HepG2 (cell line): ENCODE measurements around the gene CD300A. TPM values are rescaled to one million over a fixed set of nuclear protein-coding genes. Genes with fewer than 3 reads are reported as not detected.
A peak's percentile ranks its signal among the peaks of the same experiment; 100 is the strongest.

Source experiments
- CBFB ChIP-seq: sonication (generic); formaldehyde crosslinking; IDR thresholded peaks from 2 replicates; pipeline ENCODE4 v1.4.0; 2020; ENCODE audit warnings: missing genetic modification reagents
- EZH2 ChIP-seq: conservative IDR thresholded peaks from 2 replicates; pipeline ENCODE4 v1.6.1; 2012; ENCODE audit warnings: mild to moderate bottlenecking, low read depth, low read length, moderate library complexity
- HES4 ChIP-seq: sonication (generic); formaldehyde crosslinking; IDR thresholded peaks from 2 replicates; pipeline ENCODE4 v1.9.0; 2021; ENCODE audit warnings: mild to moderate bottlenecking, missing genetic modification reagents, borderline replicate concordance
- NKX3-1 ChIP-seq: sonication (generic); formaldehyde crosslinking; IDR thresholded peaks from 2 replicates; pipeline ENCODE4 v1.5.0; 2020; ENCODE audit warnings: missing genetic modification reagents
- SOX6 ChIP-seq, 2 experiments: fragments of 450-650 bp in 1 of 2; sonication (generic) in 1 of 2; formaldehyde crosslinking in 1 of 2; IDR thresholded peaks; 2 replicates each; pipeline versions ENCODE4 v1.4.0 to v1.6.1; 2017 to 2020; ENCODE audit warnings: antibody characterized with exemption in 1 of 2, mild to moderate bottlenecking in 1 of 2, missing genetic modification reagents in 1 of 2
- SP140L ChIP-seq: sonication (generic); formaldehyde crosslinking; IDR thresholded peaks from 2 replicates; pipeline ENCODE4 v1.4.0; 2020; ENCODE audit warnings: missing genetic modification reagents, borderline replicate concordance
- SSRP1 ChIP-seq: IDR thresholded peaks from 2 replicates; pipeline ENCODE4 v1.6.1; 2016; ENCODE audit warnings: control low read depth
- U2AF1 ChIP-seq: fragments of 200-400 bp; formaldehyde crosslinking; optimal IDR thresholded peaks from 2 replicates; pipeline ENCODE3; 2017; ENCODE audit warnings: mild to moderate bottlenecking, low read depth, low read length
- ZNF563 ChIP-seq: sonication (generic); formaldehyde crosslinking; IDR thresholded peaks from 2 replicates; pipeline ENCODE4 v1.8.0; 2022; ENCODE audit warnings: mild to moderate bottlenecking, moderate library complexity, missing genetic modification reagents
- polyA plus RNA-seq, 8 experiments: library from polyadenylated mRNA; depleted of rRNA in 3 of 8; stranded (reverse) in 7 of 8; unstranded in 1 of 8; fragments of >200 nt; fragmentation: Illumina TruSeq in 4 of 8; extraction: Trizol in 4 of 8; gene quantifications; 2 replicates each; pipeline versions ENCODE4 v1.2.1 to v1.2.3, GENCODE V29; 2011 to 2016; ENCODE audit warnings: low read depth in 4 of 8, missing spikeins in 1 of 8, mixed read lengths in 1 of 8; ENCODE audit not compliant: insufficient read depth in 1 of 8
- total RNA-seq, 5 experiments: library from RNA; depleted of rRNA; stranded (reverse); fragments of >200 nt; fragmentation: Illumina TruSeq; extraction: Trizol; gene quantifications; 2 replicates each; pipeline ENCODE4 v1.2.3, GENCODE V29; 2016; ENCODE audit warnings: low read depth in 1 of 5
- TF ChIP-seq, protein P1 (sequence below): sonication (generic); formaldehyde crosslinking; IDR thresholded peaks from 2 replicates; pipeline ENCODE4 v1.4.0; 2020; ENCODE audit warnings: mild to moderate bottlenecking, missing genetic modification reagents
- TF ChIP-seq, protein P2 (sequence below): sonication (generic); formaldehyde crosslinking; IDR thresholded peaks from 2 replicates; pipeline ENCODE4 v1.4.0; 2020; ENCODE audit warnings: missing genetic modification reagents, borderline replicate concordance
- TF ChIP-seq, protein P3 (sequence below): sonication (generic); formaldehyde crosslinking; IDR thresholded peaks from 2 replicates; pipeline ENCODE4 v1.5.1; 2020; ENCODE audit warnings: missing genetic modification reagents, mild to moderate bottlenecking, borderline replicate concordance
- TF ChIP-seq, protein P4 (sequence below): sonication (generic); formaldehyde crosslinking; IDR thresholded peaks from 2 replicates; pipeline ENCODE4 v1.4.0; 2020; ENCODE audit warnings: missing genetic modification reagents

The CD300A gene
- total and polyA plus RNA-seq, 2 of the 13 experiments (the other 11 are each of a cell fraction or from before 2014, with no cell fraction given): not detected

DNA sequence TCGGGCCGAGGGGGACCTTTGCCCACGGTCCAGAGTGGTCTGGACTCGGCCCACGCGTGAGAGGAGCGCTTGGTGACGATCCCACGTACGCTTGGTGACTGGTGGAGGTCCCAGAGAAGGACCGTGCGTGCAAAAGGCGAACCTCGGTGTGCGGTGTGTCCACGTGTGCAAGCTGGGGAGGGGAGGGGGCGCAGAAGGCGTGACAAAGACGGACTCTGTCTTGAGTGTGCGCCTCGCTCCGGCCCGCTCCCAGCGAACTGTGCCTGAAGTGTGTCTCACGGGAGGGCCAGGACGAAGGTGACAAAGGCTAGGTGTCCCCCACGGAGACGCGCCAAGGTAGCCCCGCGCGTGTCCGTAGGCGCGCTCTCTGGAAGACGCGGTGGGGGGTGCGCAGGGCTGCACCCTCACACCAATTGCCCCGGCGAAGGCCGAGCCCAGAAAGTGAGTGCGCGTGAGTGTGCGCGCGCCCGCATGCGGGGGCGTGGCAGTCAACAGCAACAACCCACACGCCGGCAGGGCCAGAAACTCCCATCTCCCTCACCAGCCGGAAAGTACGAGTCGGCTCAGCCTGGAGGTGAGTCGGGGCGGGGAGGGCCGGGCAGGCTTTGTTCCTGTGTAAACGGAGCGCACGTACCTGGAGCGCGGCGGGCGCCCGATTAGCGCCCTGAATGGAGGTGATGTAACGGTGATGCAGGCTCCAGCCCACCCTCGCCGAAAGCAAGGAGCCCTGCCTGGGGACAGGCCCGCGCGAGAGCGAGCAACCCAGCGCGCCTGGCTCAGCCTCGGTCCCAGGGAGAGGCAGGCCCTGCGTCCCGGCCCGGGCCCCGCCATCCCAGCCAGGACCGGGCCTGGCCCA lies 34.6 kb upstream of the CD300A start, which contains the start of gene GPRC5C (continued):
- TF ChIP-seq, protein P1, sequence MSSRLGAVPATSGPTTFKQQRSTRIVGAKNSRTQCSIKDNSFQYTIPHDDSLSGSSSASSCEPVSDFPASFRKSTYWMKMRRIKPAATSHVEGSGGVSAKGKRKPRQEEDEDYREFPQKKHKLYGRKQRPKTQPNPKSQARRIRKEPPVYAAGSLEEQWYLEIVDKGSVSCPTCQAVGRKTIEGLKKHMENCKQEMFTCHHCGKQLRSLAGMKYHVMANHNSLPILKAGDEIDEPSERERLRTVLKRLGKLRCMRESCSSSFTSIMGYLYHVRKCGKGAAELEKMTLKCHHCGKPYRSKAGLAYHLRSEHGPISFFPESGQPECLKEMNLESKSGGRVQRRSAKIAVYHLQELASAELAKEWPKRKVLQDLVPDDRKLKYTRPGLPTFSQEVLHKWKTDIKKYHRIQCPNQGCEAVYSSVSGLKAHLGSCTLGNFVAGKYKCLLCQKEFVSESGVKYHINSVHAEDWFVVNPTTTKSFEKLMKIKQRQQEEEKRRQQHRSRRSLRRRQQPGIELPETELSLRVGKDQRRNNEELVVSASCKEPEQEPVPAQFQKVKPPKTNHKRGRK (CRISPR knock-in tag): 0 out of 2 replicates have a peak, but pooled peaks have one; percentile 28
- TF ChIP-seq U2AF1: no peak
- TF ChIP-seq, protein P2, sequence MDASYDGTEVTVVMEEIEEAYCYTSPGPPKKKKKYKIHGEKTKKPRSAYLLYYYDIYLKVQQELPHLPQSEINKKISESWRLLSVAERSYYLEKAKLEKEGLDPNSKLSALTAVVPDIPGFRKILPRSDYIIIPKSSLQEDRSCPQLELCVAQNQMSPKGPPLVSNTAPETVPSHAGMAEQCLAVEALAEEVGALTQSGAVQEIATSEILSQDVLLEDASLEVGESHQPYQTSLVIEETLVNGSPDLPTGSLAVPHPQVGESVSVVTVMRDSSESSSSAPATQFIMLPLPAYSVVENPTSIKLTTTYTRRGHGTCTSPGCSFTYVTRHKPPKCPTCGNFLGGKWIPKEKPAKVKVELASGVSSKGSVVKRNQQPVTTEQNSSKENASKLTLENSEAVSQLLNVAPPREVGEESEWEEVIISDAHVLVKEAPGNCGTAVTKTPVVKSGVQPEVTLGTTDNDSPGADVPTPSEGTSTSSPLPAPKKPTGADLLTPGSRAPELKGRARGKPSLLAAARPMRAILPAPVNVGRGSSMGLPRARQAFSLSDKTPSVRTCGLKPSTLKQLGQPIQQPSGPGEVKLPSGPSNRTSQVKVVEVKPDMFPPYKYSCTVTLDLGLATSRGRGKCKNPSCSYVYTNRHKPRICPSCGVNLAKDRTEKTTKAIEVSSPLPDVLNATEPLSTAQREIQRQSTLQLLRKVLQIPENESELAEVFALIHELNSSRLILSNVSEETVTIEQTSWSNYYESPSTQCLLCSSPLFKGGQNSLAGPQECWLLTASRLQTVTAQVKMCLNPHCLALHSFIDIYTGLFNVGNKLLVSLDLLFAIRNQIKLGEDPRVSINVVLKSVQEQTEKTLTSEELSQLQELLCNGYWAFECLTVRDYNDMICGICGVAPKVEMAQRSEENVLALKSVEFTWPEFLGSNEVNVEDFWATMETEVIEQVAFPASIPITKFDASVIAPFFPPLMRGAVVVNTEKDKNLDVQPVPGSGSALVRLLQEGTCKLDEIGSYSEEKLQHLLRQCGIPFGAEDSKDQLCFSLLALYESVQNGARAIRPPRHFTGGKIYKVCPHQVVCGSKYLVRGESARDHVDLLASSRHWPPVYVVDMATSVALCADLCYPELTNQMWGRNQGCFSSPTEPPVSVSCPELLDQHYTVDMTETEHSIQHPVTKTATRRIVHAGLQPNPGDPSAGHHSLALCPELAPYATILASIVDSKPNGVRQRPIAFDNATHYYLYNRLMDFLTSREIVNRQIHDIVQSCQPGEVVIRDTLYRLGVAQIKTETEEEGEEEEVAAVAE: peak; percentile 71; the same call in 1 of the 2 replicates
- no peak for TF ChIP-seq SP140L (CRISPR knock-in tag)
- TF ChIP-seq EZH2: no peak
- TF ChIP-seq, protein P3, sequence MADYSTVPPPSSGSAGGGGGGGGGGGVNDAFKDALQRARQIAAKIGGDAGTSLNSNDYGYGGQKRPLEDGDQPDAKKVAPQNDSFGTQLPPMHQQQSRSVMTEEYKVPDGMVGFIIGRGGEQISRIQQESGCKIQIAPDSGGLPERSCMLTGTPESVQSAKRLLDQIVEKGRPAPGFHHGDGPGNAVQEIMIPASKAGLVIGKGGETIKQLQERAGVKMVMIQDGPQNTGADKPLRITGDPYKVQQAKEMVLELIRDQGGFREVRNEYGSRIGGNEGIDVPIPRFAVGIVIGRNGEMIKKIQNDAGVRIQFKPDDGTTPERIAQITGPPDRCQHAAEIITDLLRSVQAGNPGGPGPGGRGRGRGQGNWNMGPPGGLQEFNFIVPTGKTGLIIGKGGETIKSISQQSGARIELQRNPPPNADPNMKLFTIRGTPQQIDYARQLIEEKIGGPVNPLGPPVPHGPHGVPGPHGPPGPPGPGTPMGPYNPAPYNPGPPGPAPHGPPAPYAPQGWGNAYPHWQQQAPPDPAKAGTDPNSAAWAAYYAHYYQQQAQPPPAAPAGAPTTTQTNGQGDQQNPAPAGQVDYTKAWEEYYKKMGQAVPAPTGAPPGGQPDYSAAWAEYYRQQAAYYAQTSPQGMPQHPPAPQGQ (CRISPR knock-in tag): peak; percentile 91; the same call in 1 of the 2 replicates
- no peak; the same call in 1 of the 2 replicates for TF ChIP-seq NKX3-1
- TF ChIP-seq ZNF563: peak; percentile 20; the same call in 1 of the 2 replicates
- peak; percentile 88 for TF ChIP-seq HES4 (CRISPR knock-in tag)
- peak; percentile 88 for TF ChIP-seq CBFB
- TF ChIP-seq SOX6 (IDR thresholded peaks at IDR 0.05): no peak
- peak; percentile 92 for TF ChIP-seq SOX6 (CRISPR knock-in tag; IDR thresholded peaks at IDR 0.05)
- TF ChIP-seq, protein P4, sequence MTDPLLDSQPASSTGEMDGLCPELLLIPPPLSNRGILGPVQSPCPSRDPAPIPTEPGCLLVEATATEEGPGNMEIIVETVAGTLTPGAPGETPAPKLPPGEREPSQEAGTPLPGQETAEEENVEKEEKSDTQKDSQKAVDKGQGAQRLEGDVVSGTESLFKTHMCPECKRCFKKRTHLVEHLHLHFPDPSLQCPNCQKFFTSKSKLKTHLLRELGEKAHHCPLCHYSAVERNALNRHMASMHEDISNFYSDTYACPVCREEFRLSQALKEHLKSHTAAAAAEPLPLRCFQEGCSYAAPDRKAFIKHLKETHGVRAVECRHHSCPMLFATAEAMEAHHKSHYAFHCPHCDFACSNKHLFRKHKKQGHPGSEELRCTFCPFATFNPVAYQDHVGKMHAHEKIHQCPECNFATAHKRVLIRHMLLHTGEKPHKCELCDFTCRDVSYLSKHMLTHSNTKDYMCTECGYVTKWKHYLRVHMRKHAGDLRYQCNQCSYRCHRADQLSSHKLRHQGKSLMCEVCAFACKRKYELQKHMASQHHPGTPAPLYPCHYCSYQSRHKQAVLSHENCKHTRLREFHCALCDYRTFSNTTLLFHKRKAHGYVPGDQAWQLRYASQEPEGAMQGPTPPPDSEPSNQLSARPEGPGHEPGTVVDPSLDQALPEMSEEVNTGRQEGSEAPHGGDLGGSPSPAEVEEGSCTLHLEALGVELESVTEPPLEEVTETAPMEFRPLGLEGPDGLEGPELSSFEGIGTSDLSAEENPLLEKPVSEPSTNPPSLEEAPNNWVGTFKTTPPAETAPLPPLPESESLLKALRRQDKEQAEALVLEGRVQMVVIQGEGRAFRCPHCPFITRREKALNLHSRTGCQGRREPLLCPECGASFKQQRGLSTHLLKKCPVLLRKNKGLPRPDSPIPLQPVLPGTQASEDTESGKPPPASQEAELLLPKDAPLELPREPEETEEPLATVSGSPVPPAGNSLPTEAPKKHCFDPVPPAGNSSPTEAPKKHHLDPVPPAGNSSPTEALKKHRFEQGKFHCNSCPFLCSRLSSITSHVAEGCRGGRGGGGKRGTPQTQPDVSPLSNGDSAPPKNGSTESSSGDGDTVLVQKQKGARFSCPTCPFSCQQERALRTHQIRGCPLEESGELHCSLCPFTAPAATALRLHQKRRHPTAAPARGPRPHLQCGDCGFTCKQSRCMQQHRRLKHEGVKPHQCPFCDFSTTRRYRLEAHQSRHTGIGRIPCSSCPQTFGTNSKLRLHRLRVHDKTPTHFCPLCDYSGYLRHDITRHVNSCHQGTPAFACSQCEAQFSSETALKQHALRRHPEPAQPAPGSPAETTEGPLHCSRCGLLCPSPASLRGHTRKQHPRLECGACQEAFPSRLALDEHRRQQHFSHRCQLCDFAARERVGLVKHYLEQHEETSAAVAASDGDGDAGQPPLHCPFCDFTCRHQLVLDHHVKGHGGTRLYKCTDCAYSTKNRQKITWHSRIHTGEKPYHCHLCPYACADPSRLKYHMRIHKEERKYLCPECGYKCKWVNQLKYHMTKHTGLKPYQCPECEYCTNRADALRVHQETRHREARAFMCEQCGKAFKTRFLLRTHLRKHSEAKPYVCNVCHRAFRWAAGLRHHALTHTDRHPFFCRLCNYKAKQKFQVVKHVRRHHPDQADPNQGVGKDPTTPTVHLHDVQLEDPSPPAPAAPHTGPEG (CRISPR knock-in tag): no peak
- TF ChIP-seq SSRP1 (CRISPR knock-in tag): peak; percentile 78; the same call in 1 of the 2 replicates
